NCI-H2029 (cell line): ENCODE results near the gene TSPY10.
"Not testable (repeated sequence)": the region's sequence is repeated elsewhere in the genome, so short reads cannot be mapped to it uniquely, and the experiment has no call there.

Experiments used
- DNase-seq: peaks from one replicate; lab custom pipeline; 2025; lab: John Stamatoyannopoulos, UW

The TSPY10 gene, protein sequence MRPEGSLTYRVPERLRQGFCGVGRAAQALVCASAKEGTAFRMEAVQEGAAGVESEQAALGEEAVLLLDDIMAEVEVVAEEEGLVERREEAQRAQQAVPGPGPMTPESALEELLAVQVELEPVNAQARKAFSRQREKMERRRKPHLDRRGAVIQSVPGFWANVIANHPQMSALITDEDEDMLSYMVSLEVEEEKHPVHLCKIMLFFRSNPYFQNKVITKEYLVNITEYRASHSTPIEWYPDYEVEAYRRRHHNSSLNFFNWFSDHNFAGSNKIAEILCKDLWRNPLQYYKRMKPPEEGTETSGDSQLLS

DNA sequence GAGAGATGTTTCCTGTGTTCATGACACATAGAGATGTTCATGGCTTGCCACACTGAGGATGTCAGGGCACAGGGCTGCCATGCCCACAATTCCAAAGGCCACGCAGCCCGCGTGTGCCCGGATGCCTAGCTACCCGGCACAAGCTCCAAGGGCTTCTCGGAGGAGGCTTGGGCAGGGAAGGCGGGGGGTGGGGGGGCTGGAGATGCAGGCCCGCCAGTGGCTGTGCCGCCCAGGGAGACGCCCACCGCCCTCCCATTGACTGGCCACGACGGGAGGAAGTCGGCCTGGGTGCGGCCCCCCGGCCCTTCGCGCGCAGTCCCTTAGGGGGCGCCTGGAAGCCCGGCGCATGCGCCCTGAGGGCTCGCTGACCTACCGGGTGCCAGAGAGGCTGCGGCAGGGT lies at the start of gene TSPY10:
Gene TSPY10, plus strand, starts transcription at position 301 of the 400 bp plus-strand sequence. Its CDS starts 46 bp downstream, at position 347.
- not testable (repeated sequence) for DNase-seq

DNA sequence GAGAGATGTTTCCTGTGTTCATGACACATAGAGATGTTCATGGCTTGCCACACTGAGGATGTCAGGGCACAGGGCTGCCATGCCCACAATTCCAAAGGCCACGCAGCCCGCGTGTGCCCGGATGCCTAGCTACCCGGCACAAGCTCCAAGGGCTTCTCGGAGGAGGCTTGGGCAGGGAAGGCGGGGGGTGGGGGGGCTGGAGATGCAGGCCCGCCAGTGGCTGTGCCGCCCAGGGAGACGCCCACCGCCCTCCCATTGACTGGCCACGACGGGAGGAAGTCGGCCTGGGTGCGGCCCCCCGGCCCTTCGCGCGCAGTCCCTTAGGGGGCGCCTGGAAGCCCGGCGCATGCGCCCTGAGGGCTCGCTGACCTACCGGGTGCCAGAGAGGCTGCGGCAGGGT lies 40.7 kb upstream of the TSPY10 start, which contains the start of gene TSPY9:
Gene TSPY9, plus strand, starts transcription at position 301 of the 400 bp plus-strand sequence. Its CDS starts 46 bp downstream, at position 347.
- not testable (repeated sequence) for DNase-seq

DNA sequence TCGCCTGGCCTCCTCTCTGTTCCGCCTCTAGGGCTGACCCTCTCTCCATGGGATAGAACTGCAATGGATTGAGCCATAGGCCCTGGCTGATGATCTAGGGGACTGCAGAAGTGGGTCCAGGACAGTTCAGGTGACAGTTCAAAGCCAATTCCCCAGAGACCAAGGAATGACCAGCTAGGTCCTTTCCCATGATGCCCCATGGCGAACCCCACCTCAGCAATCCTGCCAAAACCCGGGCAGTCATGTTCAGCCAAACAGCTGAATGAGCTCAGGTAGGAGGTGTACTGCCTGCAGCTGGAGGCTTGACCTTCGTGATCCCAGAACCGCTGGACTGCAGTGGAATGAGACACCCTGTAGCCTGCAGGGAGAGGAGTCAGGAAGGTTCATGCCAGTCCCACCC lies 23.3 kb upstream of the TSPY10 start:
- DNase-seq = not testable (repeated sequence)

DNA sequence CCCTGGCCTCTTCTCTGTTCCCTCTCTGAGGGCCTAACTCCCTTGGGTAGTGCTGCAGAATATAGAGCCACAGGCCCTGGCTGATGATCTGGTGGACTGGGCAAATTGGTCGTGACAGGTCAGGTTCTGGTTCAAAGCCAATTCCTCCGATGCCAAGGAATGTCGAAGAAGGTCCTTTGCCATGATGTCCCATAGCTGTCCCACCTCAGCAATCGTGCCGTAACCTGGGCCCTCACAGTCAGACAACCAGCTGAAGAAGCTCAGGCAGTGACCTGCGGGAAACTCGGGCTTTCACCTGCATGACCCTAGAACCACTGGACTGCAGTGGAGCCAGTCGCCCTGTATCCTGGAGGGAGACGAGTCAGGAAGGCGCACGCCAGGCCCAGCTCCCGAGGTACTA lies 11.4 kb upstream of the TSPY10 start:
- DNase-seq = not testable (repeated sequence)
